SK-MEL-5 (cell line): Measurements from ENCODE around the gene GPR39. TPM values are rescaled to one million over a fixed set of nuclear protein-coding genes. Genes with fewer than 3 reads are reported as not detected.

ENCODE experiments used
- DNase-seq: peaks from one replicate; pipeline ENCODE4 v3.0.0-alpha.2; 2016; ENCODE audit warnings: low read depth, low spot score
- in situ Hi-C: cut with HindIII; loops from 2 replicates; pipeline ENCODE4 v1.10.0; 2016; ENCODE audit warnings: low sequenced_read_pairs, high pct_unique_total_duplicates, low pct_unique_long_range_greater_than_20kb
- total RNA-seq: library from RNA; depleted of rRNA; stranded (reverse); fragments of >200 nt; shearing (Covaris generic); gene quantifications from 2 replicates; pipeline ENCODE4 v1.2.3, GENCODE V29; 2014

GPR39 gene
- total RNA-seq, 1 experiment from 2014 or later = 0.32 TPM

DNA sequence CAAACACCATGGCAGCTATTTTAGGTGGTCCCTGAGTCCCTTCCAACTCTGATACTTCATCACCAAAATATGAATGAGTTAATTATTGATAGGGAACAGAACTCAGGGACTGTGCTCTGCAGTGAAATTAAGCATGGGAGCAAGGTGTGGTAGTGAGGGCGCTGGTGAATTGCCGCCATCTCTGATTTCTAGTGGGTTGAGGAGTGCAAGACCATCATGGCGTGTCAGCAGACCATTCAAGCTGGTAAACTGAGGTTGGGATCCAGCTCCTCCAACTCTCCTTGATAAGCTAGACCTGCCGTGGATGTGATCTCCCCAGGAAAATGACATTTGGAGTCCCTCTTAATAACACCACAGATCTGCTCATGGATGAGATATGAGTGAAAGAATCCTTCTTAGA is 183.0 kb downstream of the GPR39 start:
- no peak for DNase-seq
- in situ Hi-C loops = no loop called here

DNA sequence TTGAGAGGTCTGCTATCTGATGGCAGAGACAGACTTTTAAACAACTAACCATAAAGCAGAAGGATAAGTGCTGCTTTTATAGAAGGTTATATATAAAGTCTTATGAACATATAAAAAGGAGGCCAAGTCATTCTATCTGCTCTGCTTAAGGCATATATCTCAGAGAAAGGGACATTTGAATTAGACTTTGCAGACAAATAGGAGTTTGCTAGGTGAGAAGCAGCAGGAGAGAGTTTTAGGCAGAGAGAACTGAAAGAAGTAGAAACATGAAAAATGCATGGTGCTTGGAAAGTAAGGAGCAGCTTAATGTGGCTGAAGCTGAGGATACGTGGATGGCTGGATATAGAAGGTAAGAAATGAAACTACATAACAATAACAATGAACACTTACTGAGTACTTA is 188.0 kb downstream of the GPR39 start:
- in situ Hi-C loops = no loop called here

DNA sequence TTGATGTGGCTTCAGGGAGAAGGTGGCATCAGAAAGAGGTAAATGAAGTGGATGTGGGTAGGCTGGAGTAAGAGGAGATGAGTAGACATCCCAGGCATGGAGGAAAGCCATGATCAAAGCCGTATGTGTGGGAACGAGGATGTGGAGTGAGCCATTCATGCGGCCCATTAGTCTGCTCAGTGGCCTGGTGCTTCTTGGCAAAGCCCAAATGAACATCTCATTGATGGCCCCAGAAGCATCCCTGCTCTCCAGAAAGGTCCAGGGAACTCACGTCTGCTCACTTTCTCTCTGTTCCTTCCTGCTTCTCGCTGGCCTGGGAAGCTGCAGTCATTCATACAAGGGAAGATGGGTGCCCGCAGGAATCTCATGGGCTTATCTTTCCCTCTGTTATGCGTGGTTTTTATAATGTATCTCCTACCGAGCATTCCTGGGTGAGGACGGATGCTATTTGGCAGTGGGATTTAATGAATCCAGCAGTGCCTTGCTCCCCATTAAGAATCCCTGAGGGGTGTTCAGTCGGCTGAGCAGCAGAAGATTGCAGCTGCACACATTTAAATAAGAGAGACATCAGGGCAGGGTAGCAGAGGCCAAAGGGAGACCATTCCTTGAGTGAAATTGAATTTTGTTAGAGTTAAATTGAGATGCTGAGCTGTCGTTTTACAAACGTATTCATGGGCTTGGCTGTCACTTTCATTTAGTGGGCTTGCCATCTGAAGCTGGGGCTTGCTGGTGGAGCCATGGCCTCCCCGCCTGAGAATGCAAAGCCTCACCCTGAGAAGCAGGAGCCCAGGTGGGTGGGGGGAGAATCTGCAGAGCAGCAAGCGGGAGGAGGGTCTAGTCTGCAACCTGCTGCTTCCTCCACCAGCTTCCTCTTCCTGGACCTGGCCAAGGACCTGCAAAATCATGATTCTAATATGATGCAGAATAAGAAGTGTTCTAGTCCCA is 188.9 kb downstream of the GPR39 start:
- no peak for DNase-seq
- in situ Hi-C loops = no loop called here

More for the DNA sequence above, 188.0 kb downstream of the GPR39 start:
- DNase-seq = no peak

DNA sequence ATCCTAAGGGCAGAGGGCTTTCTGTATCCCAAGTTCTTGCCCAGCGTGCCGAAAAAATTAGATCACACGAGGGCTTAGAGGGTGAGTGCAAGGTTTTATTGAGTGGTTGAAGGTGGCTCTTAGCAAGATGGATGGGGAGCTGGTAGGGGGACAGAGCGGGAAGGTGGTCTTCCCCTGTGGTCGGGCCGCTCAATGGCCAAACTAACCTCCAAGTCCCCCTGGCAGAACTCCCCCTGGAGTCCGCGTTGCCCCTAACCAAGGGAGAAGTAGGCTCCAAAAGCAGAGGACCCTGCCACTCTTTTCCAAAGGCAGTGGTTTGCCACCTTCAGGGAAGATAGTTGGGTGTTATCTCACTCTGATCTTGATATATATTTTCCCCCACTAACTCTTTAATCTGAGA is 190.0 kb downstream of the GPR39 start:
- in situ Hi-C loops = no loop called here
- no peak for DNase-seq

DNA sequence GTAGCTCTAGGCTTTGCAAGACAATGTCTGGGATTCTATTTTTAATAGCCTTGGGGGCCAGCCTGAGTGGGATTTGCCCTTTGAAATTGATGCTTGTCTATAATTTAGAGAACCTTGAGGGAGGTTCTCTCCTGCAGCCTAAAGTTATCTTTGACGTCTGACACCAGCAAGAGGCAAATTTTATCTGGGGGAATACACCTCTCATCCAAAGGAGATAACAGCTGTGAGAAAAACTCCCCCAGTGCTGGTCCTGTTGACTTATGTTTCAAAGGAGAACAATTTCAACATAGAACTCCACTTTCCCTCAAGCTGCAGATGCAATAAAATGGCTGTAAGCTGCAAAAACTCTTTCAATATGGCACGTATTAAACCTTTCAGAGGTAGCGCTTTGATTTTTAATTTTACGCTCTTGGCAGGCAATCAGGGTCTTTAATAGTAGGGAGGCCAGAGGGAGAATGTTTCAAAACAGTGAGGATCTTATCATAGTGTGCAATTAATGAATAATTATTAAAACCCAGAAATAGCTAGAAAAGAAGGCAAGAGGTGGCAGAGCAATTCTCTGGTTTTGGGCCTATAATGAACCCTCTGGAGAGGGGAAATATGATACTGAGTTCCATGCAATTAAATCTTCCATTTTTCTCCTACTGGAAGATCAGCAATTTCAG is 191.0 kb downstream of the GPR39 start:
- in situ Hi-C loops = no loop called here
- DNase-seq = no peak

DNA sequence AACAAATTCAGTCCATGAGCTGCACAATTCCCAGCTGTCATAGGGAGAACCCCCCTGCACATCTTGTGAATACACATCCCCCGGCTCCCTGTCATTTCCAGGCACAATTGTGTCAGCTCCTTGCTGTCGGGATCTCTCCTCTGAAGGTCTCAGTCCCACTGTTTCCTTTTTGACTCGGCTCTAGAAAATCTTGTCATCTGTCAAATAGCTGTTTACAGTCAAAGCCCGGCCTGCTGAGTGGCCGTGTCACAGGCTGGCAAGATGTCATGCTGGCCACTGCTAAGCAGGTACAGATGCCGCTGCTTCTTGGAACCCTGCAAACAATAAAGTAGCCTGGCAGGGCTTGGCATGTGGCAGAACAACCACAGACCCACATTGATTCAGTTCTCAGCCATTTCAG is 191.7 kb downstream of the GPR39 start:
- in situ Hi-C loops = no loop called here

DNA sequence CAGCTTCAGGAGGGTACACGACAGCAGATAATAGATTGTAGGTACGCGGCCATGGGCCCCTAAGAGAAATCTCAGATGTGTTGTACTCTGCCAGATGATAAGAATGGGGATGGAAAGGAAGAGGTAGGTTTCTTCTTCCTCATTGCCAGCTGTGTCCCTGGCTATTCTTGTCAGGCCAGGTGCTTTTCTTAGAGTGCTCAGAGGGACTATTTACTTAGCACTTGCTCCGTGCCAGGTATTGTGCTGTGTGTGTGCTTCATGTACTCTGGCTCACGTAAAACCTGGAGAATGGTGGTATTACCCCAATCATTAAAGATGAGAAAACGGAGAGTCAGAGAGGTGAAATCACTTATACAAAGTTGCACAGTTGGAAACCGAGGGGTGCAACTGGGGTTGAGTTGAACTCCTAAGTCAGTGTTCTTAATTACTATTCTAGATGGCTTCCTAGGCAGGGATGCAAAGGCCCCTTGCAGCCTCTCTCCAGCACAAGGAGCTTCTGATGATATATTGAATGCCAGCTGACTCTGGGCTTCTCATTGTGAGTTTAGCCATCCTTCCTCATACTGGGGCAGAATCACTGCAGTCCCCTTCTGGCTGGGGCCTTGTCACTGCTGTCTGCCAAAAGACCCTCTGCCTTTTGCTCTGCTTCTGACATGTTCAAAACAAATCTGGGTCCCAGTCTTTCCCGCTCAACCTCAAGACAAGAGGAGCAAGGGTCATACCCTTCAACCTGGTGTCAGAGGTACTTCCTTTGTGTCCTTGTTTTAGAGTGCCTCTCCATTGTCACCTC is 192.7 kb downstream of the GPR39 start:
- in situ Hi-C loops = no loop called here
- no peak for DNase-seq

More for the DNA sequence above, 191.7 kb downstream of the GPR39 start:
- DNase-seq = no peak

DNA sequence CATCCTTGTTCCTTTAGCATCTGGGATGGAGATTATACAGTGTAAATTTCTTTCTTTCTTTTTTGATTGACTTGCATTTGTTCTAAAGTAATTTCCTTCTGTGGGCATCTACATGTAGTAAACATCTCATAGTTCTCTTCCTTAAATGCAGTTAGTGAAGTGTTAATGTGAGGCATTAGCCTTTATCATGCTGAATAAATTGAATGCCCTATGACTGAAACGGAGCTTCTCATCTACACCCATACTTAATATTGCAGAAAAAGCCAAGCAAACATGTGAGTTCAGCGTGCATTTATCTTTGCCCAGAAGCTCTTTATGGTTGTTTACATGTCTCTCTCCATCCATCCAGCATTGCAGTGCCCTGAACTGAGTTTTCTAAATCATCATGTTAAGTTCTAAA is 195.1 kb downstream of the GPR39 start:
- DNase-seq = no peak
- in situ Hi-C loops = no loop called here

DNA sequence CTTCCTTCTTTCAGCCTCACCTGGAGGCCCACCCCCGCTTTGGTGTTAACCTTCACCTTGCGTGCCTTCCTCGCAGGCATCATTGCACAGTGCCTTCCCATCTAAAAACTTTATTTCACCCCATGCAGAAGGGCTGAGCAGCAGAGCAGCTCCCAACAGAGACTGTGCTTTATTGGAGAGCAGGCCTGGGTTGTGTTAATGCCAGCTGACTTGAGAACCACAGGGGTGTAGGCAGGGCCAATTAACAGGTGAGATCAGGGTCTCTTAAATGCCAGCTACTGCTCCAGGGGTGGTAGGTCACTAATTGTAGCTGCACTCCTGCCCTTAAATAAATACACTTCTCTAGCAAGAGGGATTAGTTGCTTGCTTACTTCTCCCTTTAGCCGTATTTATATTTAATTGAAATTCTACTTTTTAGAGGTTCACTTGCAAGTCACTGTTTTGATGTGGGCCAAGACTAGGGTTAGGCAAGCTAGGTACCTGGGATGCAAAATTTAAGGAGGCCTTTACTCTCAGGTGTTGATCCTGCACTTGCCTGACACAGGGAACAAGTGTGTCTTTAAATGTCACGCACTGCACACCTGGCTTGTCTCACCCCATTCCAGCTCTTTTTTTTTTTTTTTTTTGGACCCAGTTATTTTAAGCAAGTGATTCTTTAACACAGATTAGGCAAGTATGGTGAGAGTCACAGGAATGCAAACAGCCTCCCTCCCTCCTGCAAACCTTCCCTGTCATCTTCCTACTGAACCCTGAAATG is 198.9 kb downstream of the GPR39 start:
- in situ Hi-C loops = no loop called here
- no peak for DNase-seq

DNA sequence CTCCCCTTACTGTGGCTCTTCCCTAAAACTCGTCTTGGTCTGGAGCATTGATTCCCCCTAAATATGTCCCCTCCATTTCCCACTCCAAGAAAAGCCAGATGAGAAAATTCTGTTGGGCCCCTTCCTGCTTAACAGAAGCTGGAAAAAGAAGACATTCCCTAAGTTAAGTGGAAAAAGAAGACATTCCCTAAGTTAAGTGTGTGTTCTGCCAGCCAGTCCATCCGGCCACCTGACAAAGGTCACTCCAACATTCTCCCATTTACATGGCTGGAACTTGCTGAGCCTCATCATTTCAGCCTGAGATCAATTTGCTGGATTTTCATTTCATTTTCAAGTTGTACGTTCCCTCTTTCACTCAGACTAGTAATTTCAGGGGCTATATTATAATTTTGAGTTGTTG is 201.4 kb downstream of the GPR39 start:
- no peak for DNase-seq
- in situ Hi-C loops = no loop called here

DNA sequence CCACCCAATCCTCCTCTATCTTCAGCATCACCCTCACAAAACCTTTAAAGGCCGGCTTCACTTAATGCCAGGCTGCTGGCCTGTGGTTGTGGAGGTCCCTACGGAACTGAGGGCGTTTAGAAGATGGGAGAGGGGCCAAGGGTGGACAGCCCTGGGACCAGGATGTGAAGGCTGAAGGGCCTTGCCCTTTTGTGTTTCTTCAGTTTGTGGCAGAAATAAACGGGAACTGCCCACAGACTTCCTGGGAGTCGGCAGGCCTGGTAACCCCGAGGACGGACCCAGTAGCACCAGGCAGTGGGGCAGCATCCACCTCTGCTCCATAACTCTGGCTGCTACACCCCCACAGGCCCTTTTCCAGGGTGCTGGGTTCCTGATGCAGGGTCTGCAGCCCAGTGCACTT is 202.1 kb downstream of the GPR39 start:
- DNase-seq = no peak
- in situ Hi-C loops = no loop called here

DNA sequence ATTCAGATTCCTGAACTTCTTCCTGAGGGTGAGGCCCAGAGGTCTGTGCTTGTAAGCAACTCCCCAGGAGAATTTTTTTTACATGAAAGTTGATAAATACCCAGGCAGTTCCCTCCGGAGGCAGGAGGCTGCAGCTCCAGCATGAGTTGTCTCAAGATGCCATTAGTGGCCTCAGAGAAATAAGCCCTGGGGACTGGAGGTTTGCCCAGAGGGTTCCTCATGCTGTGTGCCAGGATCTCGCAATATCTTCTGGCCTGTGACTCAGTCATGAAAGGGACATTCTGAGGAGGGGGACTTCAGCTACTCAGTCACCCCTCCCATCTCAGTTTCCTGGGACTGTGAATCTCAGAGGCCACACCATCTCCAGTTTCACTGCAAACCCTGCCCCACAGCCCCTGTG is 203.5 kb downstream of the GPR39 start:
- in situ Hi-C loops = no loop called here
- no peak for DNase-seq

DNA sequence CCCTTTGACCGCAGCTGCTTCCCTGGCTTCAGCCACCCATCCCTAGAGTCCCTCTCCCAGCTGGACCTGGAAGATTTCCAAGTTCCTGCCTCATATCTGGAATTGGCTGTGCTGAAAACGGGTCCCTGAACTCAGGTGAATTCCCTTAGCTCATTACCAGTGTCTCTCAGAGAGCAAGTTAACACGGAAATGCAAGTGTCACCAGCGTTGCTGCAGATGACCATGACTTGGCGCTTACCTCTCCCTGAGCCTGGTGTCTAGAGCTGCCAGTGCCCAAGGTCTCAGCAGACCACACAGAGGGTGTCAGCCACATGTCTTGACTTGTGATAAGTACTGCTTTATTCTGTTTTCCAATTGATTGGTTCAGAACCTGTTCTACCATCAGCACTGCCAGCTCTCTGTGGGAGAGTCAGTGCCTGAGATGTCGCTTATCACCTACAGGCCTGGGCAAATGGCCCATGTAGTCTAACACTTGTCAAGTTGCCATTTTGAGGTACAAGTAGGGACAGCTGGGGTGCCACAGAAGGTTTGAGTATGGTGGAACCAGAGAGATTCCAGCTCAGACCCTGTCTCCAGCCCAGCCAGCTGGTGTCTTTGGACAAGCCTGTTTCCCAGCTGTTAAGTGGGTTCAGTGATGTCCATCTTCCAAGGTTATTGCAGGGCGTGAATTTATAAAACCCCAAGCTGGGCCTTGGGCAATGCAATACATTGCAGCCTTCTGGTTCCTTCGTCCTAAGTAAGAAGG is 204.7 kb downstream of the GPR39 start:
- DNase-seq = no peak
- in situ Hi-C loops = no loop called here

DNA sequence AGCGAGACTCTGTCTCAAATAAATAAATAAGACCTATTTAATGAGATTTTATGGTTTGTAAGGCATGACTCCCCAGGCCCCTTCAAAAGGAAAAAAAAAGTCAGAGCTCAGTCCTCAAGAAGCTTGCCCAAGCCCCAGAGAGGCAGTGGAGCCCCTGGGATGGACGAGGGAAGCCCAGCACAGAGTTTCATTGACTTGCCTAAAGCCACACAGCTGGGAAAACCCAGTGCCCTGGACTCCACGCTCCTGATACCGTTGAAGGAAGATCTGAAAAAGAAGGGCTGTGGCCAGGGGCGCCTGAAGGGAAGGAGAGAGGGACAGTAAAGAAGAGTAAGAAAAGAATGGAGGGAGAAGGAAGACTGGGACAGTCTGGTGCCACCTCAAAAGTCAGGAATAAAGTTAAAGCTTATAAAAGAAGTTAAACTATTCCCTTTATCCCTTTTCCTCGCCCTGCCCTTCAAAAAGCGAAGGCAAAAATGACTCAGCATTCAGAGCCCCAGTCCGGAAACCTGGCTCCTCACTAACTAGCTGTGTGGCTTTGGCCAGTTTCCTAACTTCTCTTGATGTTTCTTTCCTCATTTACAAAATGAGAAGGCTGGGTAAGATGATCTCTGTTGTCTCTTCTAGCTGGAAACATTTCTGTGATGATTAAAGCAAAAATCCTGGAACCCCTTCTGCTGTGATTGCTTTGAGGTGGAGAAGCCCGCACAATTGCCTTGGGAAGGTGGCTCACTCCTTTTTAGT is 206.7 kb downstream of the GPR39 start:
- in situ Hi-C loops = no loop called here
- no peak for DNase-seq

DNA sequence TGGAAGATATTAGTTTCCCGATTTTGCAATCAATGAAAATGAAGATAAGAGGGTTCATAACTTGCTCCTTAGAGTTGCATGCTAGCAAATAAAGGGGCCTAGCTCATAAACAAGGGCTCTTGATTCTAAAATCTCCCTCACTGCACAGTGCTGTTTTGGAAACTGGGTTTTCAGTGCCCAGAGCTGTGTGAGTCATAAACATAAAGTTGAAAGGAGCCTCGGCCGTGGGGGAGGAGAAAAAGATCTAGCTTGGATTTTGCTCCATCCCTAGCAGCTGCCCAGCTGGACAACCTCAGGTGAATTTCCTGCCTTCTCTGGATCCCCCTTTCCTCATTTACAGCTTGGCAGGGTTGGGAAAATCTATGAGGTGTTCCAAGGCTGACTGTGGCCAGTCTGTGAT is 210.9 kb downstream of the GPR39 start:
- DNase-seq = no peak
- in situ Hi-C loops = no loop called here

DNA sequence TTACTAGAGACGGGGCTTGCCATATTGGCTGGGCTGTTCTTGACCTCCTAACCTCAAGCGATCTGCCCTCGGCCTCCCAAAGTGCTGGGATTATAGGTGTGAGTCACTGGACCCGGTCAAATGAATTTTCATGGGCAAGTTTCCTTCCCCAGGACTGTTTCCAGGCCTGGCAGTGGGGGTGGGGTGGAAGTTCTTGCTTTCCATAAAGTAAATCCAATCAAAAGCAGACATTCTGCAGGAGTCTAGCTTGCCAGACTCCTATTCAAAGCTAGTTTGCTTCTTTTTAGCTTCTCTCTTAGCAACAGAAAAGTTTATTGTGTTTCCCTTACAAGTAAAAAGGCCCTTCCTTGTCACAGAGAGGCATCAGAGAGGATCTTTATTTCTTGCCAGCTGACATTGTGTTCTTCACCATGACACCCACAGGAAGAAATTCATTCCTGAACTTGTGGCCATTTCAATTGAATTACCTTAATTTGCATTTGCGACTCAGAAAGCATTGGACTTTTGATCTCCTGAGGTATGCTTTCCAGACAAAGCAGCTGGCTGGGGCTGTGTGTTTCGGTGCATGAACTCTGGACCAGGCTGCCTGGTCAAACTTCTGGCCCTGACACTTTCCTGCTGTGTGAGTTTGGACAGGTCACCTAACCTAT is 215.5 kb downstream of the GPR39 start:
- DNase-seq = no peak
- in situ Hi-C loops = no loop called here
